ENCODE measurements around the gene SLC47A1. TPM values are rescaled to one million over a fixed set of nuclear protein-coding genes. Genes with fewer than 3 reads are reported as not detected.
A peak's percentile ranks its signal among the peaks of the same experiment; 100 is the strongest.

SLC47A1 gene
- total RNA-seq, 4 donors from 2014 or later = 34.2 to 257 (median 133) TPM

- in situ Hi-C loops (cut with MboI; ENCODE audit: low sequenced_read_pairs in 4 of 4) = no loop called here
- H3K36me3 ChIP-seq = peaks cover 0 to 18% of the 10 kb centered on the region in 2 donors
- H3K27me3 ChIP-seq = no peaks in the 10 kb centered on the region
- H3K9me3 ChIP-seq = no peaks in the 10 kb centered on the region
- H3K4me1 ChIP-seq = no peaks in the 10 kb centered on the region
- H3K4me3 ChIP-seq = no peak overlapping the region
- no peak overlapping the region for H3K27ac ChIP-seq
- no peak for DNase-seq
- intact Hi-C loops (cut with DNase I; ENCODE audit: low total_unique reads) = no loop called here
- no peak for TF ChIP-seq CTCF (IDR thresholded peaks at IDR 0.05 in 4 of 5, conservative IDR thresholded peaks at IDR 0.05 in 1 of 5)
- TF ChIP-seq POLR2A (IDR thresholded peaks at IDR 0.05) = no peak
- ATAC-seq = no peak
Observed at GRCh38 chr17:19558946-19559345, 25.3 kb downstream of the SLC47A1 start.

- Histone ChIP-seq H3K9me3 (no peaks in the 10 kb centered on the region), H3K27me3 (no peaks in the 10 kb centered on the region), H3K36me3 (peaks cover 0 to 22% of the 10 kb centered on the region in 2 donors), H3K4me1 (no peaks in the 10 kb centered on the region), H3K4me3 (no peak overlapping the region), H3K27ac (no peak overlapping the region)
- DNase-seq = no peak
- ATAC-seq = no peak
- in situ Hi-C loops (cut with MboI; ENCODE audit: low sequenced_read_pairs in 4 of 4) = no loop called here
- no peak for TF ChIP-seq POLR2A (IDR thresholded peaks at IDR 0.05)
- intact Hi-C loops (cut with DNase I; ENCODE audit: low total_unique reads) = no loop called here
Observed at GRCh38 chr17:19561697-19562318, 28.2 kb downstream of the SLC47A1 start.

- Histone ChIP-seq H3K9me3 (no peaks in the 10 kb centered on the region), H3K27me3 (no peaks in the 10 kb centered on the region), H3K4me1 (peaks cover 0 to 27% of the 10 kb centered on the region in 2 donors), H3K36me3 (peaks cover 0 to 12% of the 10 kb centered on the region in 2 donors), H3K27ac (no peak overlapping the region), H3K4me3 (no peak overlapping the region)
- in situ Hi-C loops (cut with MboI; ENCODE audit: low sequenced_read_pairs in 4 of 4) (no loop called here), intact Hi-C loops (cut with DNase I; ENCODE audit: low total_unique reads) (no loop called here)
- TF ChIP-seq CTCF (IDR thresholded peaks at IDR 0.05 in 4 of 5, conservative IDR thresholded peaks at IDR 0.05 in 1 of 5) (no peak), POLR2A (IDR thresholded peaks at IDR 0.05) (no peak)
- no peak for ATAC-seq
- no peak for DNase-seq
Observed at GRCh38 chr17:19565817-19566575, 32.3 kb downstream of the SLC47A1 start.

GRCh38 chr17:19567216-19568015 is 33.8 kb downstream of the SLC47A1 start:
- Histone ChIP-seq H3K27me3 (no peaks in the 10 kb centered on the region), H3K9me3 (no peaks in the 10 kb centered on the region), H3K4me1 (peaks cover 0 to 27% of the 10 kb centered on the region in 2 donors), H3K4me3 (no peak overlapping the region), H3K27ac (peak overlapping the region in 2 of 4 donors; percentile 9 to 70), H3K36me3 (peaks cover 0 to 12% of the 10 kb centered on the region in 2 donors)
- TF ChIP-seq CTCF (IDR thresholded peaks at IDR 0.05 in 4 of 5, conservative IDR thresholded peaks at IDR 0.05 in 1 of 5) = no peak
- TF ChIP-seq POLR2A (IDR thresholded peaks at IDR 0.05) = no peak
- in situ Hi-C loops (cut with MboI; ENCODE audit: low sequenced_read_pairs in 4 of 4) (no loop called here), intact Hi-C loops (cut with DNase I; ENCODE audit: low total_unique reads) (no loop called here)
- no peak for ATAC-seq
- DNase-seq = no peak

- H3K4me1 ChIP-seq = peaks cover 0 to 27% of the 10 kb centered on the region in 2 donors
- H3K36me3 ChIP-seq = peaks cover 0 to 15% of the 10 kb centered on the region in 2 donors
- no peak overlapping the region for H3K4me3 ChIP-seq
- TF ChIP-seq POLR2A (IDR thresholded peaks at IDR 0.05) (no peak), CTCF (IDR thresholded peaks at IDR 0.05 in 4 of 5, conservative IDR thresholded peaks at IDR 0.05 in 1 of 5) (no peak)
- no peak for DNase-seq
- peak; percentile 32 to 69 for ATAC-seq
- intact Hi-C loops (cut with DNase I; ENCODE audit: low total_unique reads) (no loop called here), in situ Hi-C loops (cut with MboI; ENCODE audit: low sequenced_read_pairs in 4 of 4) (no loop called here)
- peak overlapping the region in 2 of 4 donors; percentile 9 to 70 for H3K27ac ChIP-seq
- no peaks in the 10 kb centered on the region for H3K9me3 ChIP-seq
- H3K27me3 ChIP-seq = no peaks in the 10 kb centered on the region
Observed at GRCh38 chr17:19568016-19568350, 34.3 kb downstream of the SLC47A1 start.
